ENCODE results near the gene SEMA5B.
A peak's percentile ranks its signal among the peaks of the same experiment; 100 is the strongest.

SEMA5B gene

GRCh38 chr3:122956693-122957455 is 70.7 kb downstream of the SEMA5B start:
- no peak for TF ChIP-seq CTCF (conservative IDR thresholded peaks at IDR 0.05; ENCODE audit: control insufficient read depth, insufficient read depth, low read depth, low read length)
- DNase-seq (ENCODE audit: low read depth): no peak
- H3K4me3 ChIP-seq (ENCODE audit: control insufficient read depth, low read depth, low read length): no peak overlapping the region

- H3K4me3 ChIP-seq (ENCODE audit: control insufficient read depth, low read depth, low read length): no peak overlapping the region
- TF ChIP-seq CTCF (conservative IDR thresholded peaks at IDR 0.05; ENCODE audit: control insufficient read depth, insufficient read depth, low read depth, low read length): no peak
- DNase-seq (ENCODE audit: low read depth): no peak
These were observed 71.5 kb downstream of the SEMA5B start for GRCh38 chr3:122955916-122956692.

GRCh38 chr3:122952520-122952919 is 75.0 kb downstream of the SEMA5B start:
- TF ChIP-seq CTCF (conservative IDR thresholded peaks at IDR 0.05; ENCODE audit: control insufficient read depth, insufficient read depth, low read depth, low read length): peak; percentile 8
- DNase-seq (ENCODE audit: low read depth): peak; percentile 11
- no peak overlapping the region for H3K4me3 ChIP-seq (ENCODE audit: control insufficient read depth, low read depth, low read length)

- no peak for TF ChIP-seq CTCF (conservative IDR thresholded peaks at IDR 0.05; ENCODE audit: control insufficient read depth, insufficient read depth, low read depth, low read length)
- DNase-seq (ENCODE audit: low read depth): no peak
These were observed 79.2 kb downstream of the SEMA5B start for GRCh38 chr3:122948408-122948807.

GRCh38 chr3:122947738-122948137 is 79.8 kb downstream of the SEMA5B start:
- no peak for TF ChIP-seq CTCF (conservative IDR thresholded peaks at IDR 0.05; ENCODE audit: control insufficient read depth, insufficient read depth, low read depth, low read length)
- DNase-seq (ENCODE audit: low read depth): peak; percentile 41
- no peak overlapping the region for H3K4me3 ChIP-seq (ENCODE audit: control insufficient read depth, low read depth, low read length)

More at GRCh38 chr3:122948408-122948807, 79.2 kb downstream of the SEMA5B start:
- H3K4me3 ChIP-seq (ENCODE audit: control insufficient read depth, low read depth, low read length): no peak overlapping the region

GRCh38 chr3:122947196-122947595 is 80.4 kb downstream of the SEMA5B start:
- TF ChIP-seq CTCF (conservative IDR thresholded peaks at IDR 0.05; ENCODE audit: control insufficient read depth, insufficient read depth, low read depth, low read length): no peak
- no peak for DNase-seq (ENCODE audit: low read depth)
- H3K4me3 ChIP-seq (ENCODE audit: control insufficient read depth, low read depth, low read length): no peak overlapping the region

Data from fibroblast of mammary gland (primary cell).